Measurements from ENCODE around the gene SATB2. TPM values are rescaled to one million over a fixed set of nuclear protein-coding genes. Genes with fewer than 3 reads are reported as not detected.

The SATB2 gene
- total RNA-seq, 1 donor from 2014 or later = 5.5 TPM

- no peak for DNase-seq (ENCODE audit: low read depth)
- Histone ChIP-seq H3K27me3 (ENCODE audit: control insufficient read depth, insufficient read depth, low read length) (peaks cover 59% of the 10 kb centered on the region), H3K4me3 (ENCODE audit: low read depth, low read length) (no peak overlapping the region), H3K36me3 (ENCODE audit: control insufficient read depth, insufficient read depth, low read length) (no peaks in the 10 kb centered on the region)
- TF ChIP-seq CTCF (IDR thresholded peaks at IDR 0.05; ENCODE audit: insufficient read depth, low read length, poor library complexity, severe bottlenecking) = no peak
Measured at GRCh38 chr2:199461711-199462346, 4.1 kb upstream of the SATB2 start.

- Histone ChIP-seq H3K36me3 (ENCODE audit: control insufficient read depth, insufficient read depth, low read length) (no peaks in the 10 kb centered on the region), H3K27me3 (ENCODE audit: control insufficient read depth, insufficient read depth, low read length) (peaks cover 51% of the 10 kb centered on the region), H3K4me3 (ENCODE audit: low read depth, low read length) (no peak overlapping the region)
- no peak for DNase-seq (ENCODE audit: low read depth)
- no peak for TF ChIP-seq CTCF (IDR thresholded peaks at IDR 0.05; ENCODE audit: insufficient read depth, low read length, poor library complexity, severe bottlenecking)
Measured at GRCh38 chr2:199460846-199461710, 3.3 kb upstream of the SATB2 start.

GRCh38 chr2:199460101-199460671 lies 2.4 kb upstream of the SATB2 start:
- Histone ChIP-seq H3K4me3 (ENCODE audit: low read depth, low read length) (peak overlapping the region; percentile 86), H3K27me3 (ENCODE audit: control insufficient read depth, insufficient read depth, low read length) (peaks cover 45% of the 10 kb centered on the region), H3K36me3 (ENCODE audit: control insufficient read depth, insufficient read depth, low read length) (no peaks in the 10 kb centered on the region)
- TF ChIP-seq CTCF (IDR thresholded peaks at IDR 0.05; ENCODE audit: insufficient read depth, low read length, poor library complexity, severe bottlenecking) = no peak
- no peak for DNase-seq (ENCODE audit: low read depth)

GRCh38 chr2:199459286-199460100 lies 1.8 kb upstream of the SATB2 start:
- TF ChIP-seq CTCF (IDR thresholded peaks at IDR 0.05; ENCODE audit: insufficient read depth, low read length, poor library complexity, severe bottlenecking) = no peak
- Histone ChIP-seq H3K36me3 (ENCODE audit: control insufficient read depth, insufficient read depth, low read length) (no peaks in the 10 kb centered on the region), H3K4me3 (ENCODE audit: low read depth, low read length) (peak overlapping the region; percentile 86), H3K27me3 (ENCODE audit: control insufficient read depth, insufficient read depth, low read length) (peaks cover 38% of the 10 kb centered on the region)
- peak; percentile 75 for DNase-seq (ENCODE audit: low read depth)

GRCh38 chr2:199458806-199459285 lies 1.1 kb upstream of the SATB2 start:
- no peak for DNase-seq (ENCODE audit: low read depth)
- peaks cover 32% of the 10 kb centered on the region for H3K27me3 ChIP-seq (ENCODE audit: control insufficient read depth, insufficient read depth, low read length)
- peak overlapping the region; percentile 86 for H3K4me3 ChIP-seq (ENCODE audit: low read depth, low read length)
- TF ChIP-seq CTCF (IDR thresholded peaks at IDR 0.05; ENCODE audit: insufficient read depth, low read length, poor library complexity, severe bottlenecking) = no peak
- no peaks in the 10 kb centered on the region for H3K36me3 ChIP-seq (ENCODE audit: control insufficient read depth, insufficient read depth, low read length)
